Neural cell (in vitro differentiated cells): ENCODE measurements around the gene UGT2B7.

Experiments used
- CTCF ChIP-seq: fragments of 450-650 bp; IDR thresholded peaks from 2 replicates; pipeline ENCODE4 v1.5.1; 2014; ENCODE audit warnings: antibody characterized with exemption, mild to moderate bottlenecking, moderate library complexity; ENCODE audit not compliant: poor library complexity, severe bottlenecking
- EP300 ChIP-seq: fragments of 450-650 bp; conservative IDR thresholded peaks from 2 replicates; pipeline ENCODE4 v1.6.1; 2014; ENCODE audit warnings: antibody characterized with exemption, mild to moderate bottlenecking, moderate library complexity; ENCODE audit not compliant: poor library complexity, severe bottlenecking
- EZH2 ChIP-seq: fragments of 200-600, 300-800 bp; shearing (Covaris generic), sonication (generic); IDR thresholded peaks from 2 replicates; pipeline ENCODE4 v1.6.1; 2014; ENCODE audit warnings: antibody characterized with exemption, low read length, borderline replicate concordance, mild to moderate bottlenecking; ENCODE audit not compliant: insufficient read depth, poor library complexity, severe bottlenecking
- POLR2AphosphoS5 ChIP-seq: IDR thresholded peaks from 2 replicates; pipeline ENCODE4 v1.6.1; 2012
- RAD21 ChIP-seq: fragments of 450-650 bp; conservative IDR thresholded peaks from 2 replicates; pipeline ENCODE4 v1.6.1; 2014; ENCODE audit warnings: antibody characterized with exemption, mild to moderate bottlenecking, moderate library complexity
- SMC3 ChIP-seq: fragments of 450-650 bp; conservative IDR thresholded peaks from 2 replicates; pipeline ENCODE4 v1.6.1; 2014; ENCODE audit warnings: antibody characterized with exemption, mild to moderate bottlenecking, moderate library complexity; ENCODE audit not compliant: poor library complexity
- TAF1 ChIP-seq: IDR thresholded peaks from 2 replicates; pipeline ENCODE4 v1.6.1; 2012; ENCODE audit warnings: low read depth
- TF ChIP-seq, protein P1 (sequence below): IDR thresholded peaks from 2 replicates; pipeline ENCODE4 v1.6.1; 2012; ENCODE audit warnings: borderline replicate concordance

- no peak for TF ChIP-seq POLR2AphosphoS5
- no peak for TF ChIP-seq CTCF
- TF ChIP-seq, protein P1, sequence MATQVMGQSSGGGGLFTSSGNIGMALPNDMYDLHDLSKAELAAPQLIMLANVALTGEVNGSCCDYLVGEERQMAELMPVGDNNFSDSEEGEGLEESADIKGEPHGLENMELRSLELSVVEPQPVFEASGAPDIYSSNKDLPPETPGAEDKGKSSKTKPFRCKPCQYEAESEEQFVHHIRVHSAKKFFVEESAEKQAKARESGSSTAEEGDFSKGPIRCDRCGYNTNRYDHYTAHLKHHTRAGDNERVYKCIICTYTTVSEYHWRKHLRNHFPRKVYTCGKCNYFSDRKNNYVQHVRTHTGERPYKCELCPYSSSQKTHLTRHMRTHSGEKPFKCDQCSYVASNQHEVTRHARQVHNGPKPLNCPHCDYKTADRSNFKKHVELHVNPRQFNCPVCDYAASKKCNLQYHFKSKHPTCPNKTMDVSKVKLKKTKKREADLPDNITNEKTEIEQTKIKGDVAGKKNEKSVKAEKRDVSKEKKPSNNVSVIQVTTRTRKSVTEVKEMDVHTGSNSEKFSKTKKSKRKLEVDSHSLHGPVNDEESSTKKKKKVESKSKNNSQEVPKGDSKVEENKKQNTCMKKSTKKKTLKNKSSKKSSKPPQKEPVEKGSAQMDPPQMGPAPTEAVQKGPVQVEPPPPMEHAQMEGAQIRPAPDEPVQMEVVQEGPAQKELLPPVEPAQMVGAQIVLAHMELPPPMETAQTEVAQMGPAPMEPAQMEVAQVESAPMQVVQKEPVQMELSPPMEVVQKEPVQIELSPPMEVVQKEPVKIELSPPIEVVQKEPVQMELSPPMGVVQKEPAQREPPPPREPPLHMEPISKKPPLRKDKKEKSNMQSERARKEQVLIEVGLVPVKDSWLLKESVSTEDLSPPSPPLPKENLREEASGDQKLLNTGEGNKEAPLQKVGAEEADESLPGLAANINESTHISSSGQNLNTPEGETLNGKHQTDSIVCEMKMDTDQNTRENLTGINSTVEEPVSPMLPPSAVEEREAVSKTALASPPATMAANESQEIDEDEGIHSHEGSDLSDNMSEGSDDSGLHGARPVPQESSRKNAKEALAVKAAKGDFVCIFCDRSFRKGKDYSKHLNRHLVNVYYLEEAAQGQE, result no peak
- TF ChIP-seq EP300, result no peak
- TF ChIP-seq RAD21, result no peak
- TF ChIP-seq EZH2, result no peak
- no peak for TF ChIP-seq SMC3
- no peak for TF ChIP-seq TAF1
Observed at GRCh38 chr4:69092980-69093568, 3.2 kb upstream of the UGT2B7 start.
